Right lobe of liver (tissue), 6 donors: ENCODE data around the gene PTPRN2. TPM values are rescaled to one million over a fixed set of nuclear protein-coding genes. Genes with fewer than 3 reads are reported as not detected.

Experiments used
- ATAC-seq, 4 donors: fragments of 200-7000 bp; cut with Tn5 transposase; one replicate each; pipeline ENCODE4 v1.9.1; 2020; ENCODE audit warnings: mild to moderate bottlenecking in 4 of 4, moderate library complexity in 4 of 4
- DNase-seq, 3 donors: peaks; one replicate each; pipeline ENCODE4 v3.0.0-alpha.2; 2020
- H3K27ac ChIP-seq, 3 donors: fragments of 200-600 bp; one replicate each; pipeline ENCODE4 v1.8.0; 2022
- H3K27me3 ChIP-seq, 2 donors: fragments of 200-600 bp; one replicate each; pipeline ENCODE4 v1.8.0; 2022
- H3K36me3 ChIP-seq, 4 donors: fragments of 200-600 bp; sonication (generic) in 1 of 4; one replicate each; pipeline versions ENCODE4 v1.5.1 to v1.8.0; 2017 to 2022; ENCODE audit warnings: control low read depth in 1 of 4
- H3K4me1 ChIP-seq, 4 donors: fragments of 200-600 bp; sonication (generic) in 1 of 4; one replicate each; pipeline versions ENCODE4 v1.5.1 to v1.8.0; 2017 to 2022; ENCODE audit warnings: control low read depth in 1 of 4
- H3K4me3 ChIP-seq, 3 donors: fragments of 200-600 bp; one replicate each; pipeline ENCODE4 v1.8.0; 2022
- H3K9me3 ChIP-seq, 4 donors: fragments of 200-600 bp; sonication (generic) in 1 of 4; one replicate each; pipeline versions ENCODE4 v1.5.1 to v1.8.0; 2017 to 2022; ENCODE audit warnings: control low read depth in 1 of 4
- CTCF ChIP-seq, 4 donors: fragments of 200-600 bp in 3 of 4; fragments of 450-650 bp in 1 of 4; IDR thresholded peaks; one replicate each; pipeline versions ENCODE4 v1.5.1 to v1.8.0; 2016 to 2022; ENCODE audit warnings: antibody characterized with exemption in 4 of 4, mild to moderate bottlenecking in 2 of 4
- POLR2A ChIP-seq: fragments of 450-650 bp; IDR thresholded peaks from one replicate; pipeline ENCODE4 v1.6.1; 2017; ENCODE audit warnings: antibody characterized with exemption, mild to moderate bottlenecking
- WGBS: methylation state at CpG from one replicate; pipeline ENCODE4 v1.1.6; 2018; ENCODE audit warnings: low coverage, low lambda C conversion rate; ENCODE audit not compliant: insufficient coverage; ENCODE audit errors: missing lambda C conversion rate; 5-methylcytosine and 5-hydroxymethylcytosine counted together
- intact Hi-C, 2 donors: fragments of 100-400 bp; cut with DNase I; formaldehyde crosslinking; loops; one replicate each; pipeline versions ENCODE4 v1.11.2 to v1.14.1; 2022
- total RNA-seq, 6 experiments: library from RNA; depleted of rRNA in 2 of 6; stranded (reverse); fragments of >200 nt in 2 of 6; fragmentation: NEBNext Ultra II Directional in 3 of 6; extraction: Animal tissue kit (Norgen Biotek cat#: 25700) in 3 of 6; gene quantifications; one replicate each; pipeline versions ENCODE4 v1.1.0 to v1.2.4, GENCODE V29; 2016 to 2023
- donor health status: DM: no; HTN: yes; CAD: no.
- donor health status: DM: no; HTN: no; CAD: no.
- donor health status: DM: no; HTN: no; CAD: no.
- donor health status: DM: no; HTN: yes; CAD: no.
- donor health status: DM: no; HTN: yes; CAD: no.

PTPRN2 gene
- total RNA-seq, 6 experiments from 2014 or later, result 0.15 to 0.87 (median 0.67) TPM

- Histone ChIP-seq H3K27me3 (no peaks in the 10 kb centered on the region), H3K36me3 (no peaks in the 10 kb centered on the region), H3K9me3 (no peaks in the 10 kb centered on the region), H3K4me1 (no peaks in the 10 kb centered on the region), H3K4me3 (no peak overlapping the region), H3K27ac (no peak overlapping the region)
- intact Hi-C loops, result no loop called here
- 40% methylated on average over 1 of the region's 34 CpGs for WGBS
- DNase-seq (no peak), ATAC-seq (no peak)
- TF ChIP-seq POLR2A (no peak), CTCF (IDR thresholded peaks at IDR 0.05) (no peak)
These were observed 999.6 kb downstream of the PTPRN2 start for GRCh38 chr7:157587805-157588560.

- no peaks in the 10 kb centered on the region for H3K9me3 ChIP-seq
- intact Hi-C loops, result no loop called here
- H3K36me3 ChIP-seq, result no peaks in the 10 kb centered on the region
- WGBS, result 63% methylated on average over 4 of the region's 12 CpGs
- no peak for ATAC-seq
- TF ChIP-seq CTCF (IDR thresholded peaks at IDR 0.05) (no peak), POLR2A (no peak)
- DNase-seq, result no peak
- H3K27me3 ChIP-seq, result no peaks in the 10 kb centered on the region
- no peaks in the 10 kb centered on the region for H3K4me1 ChIP-seq
- H3K27ac ChIP-seq, result no peak overlapping the region
- H3K4me3 ChIP-seq, result no peak overlapping the region
These were observed 1000.4 kb downstream of the PTPRN2 start for GRCh38 chr7:157587051-157587804.

GRCh38 chr7:157586426-157586955 lies 1001.1 kb downstream of the PTPRN2 start:
- no peak overlapping the region for H3K4me3 ChIP-seq
- DNase-seq (no peak), ATAC-seq (peak in 1 of 4 donors; percentile 7)
- H3K4me1 ChIP-seq, result no peaks in the 10 kb centered on the region
- no peaks in the 10 kb centered on the region for H3K27me3 ChIP-seq
- intact Hi-C loops, result no loop called here
- 51% methylated on average over 4 of the region's 15 CpGs for WGBS
- H3K9me3 ChIP-seq, result no peaks in the 10 kb centered on the region
- H3K36me3 ChIP-seq, result no peaks in the 10 kb centered on the region
- no peak overlapping the region for H3K27ac ChIP-seq
- TF ChIP-seq CTCF (IDR thresholded peaks at IDR 0.05) (no peak), POLR2A (no peak)

- no peak for TF ChIP-seq POLR2A
- TF ChIP-seq CTCF (IDR thresholded peaks at IDR 0.05), result no peak
- ATAC-seq, result peak; percentile 63 to 92 (median 70)
- no peaks in the 10 kb centered on the region for H3K27me3 ChIP-seq
- 63% methylated on average over 11 of the region's 21 CpGs for WGBS
- no peaks in the 10 kb centered on the region for H3K4me1 ChIP-seq
- no peak overlapping the region for H3K27ac ChIP-seq
- H3K9me3 ChIP-seq, result no peaks in the 10 kb centered on the region
- DNase-seq, result no peak
- intact Hi-C loops, result no loop called here
- no peaks in the 10 kb centered on the region for H3K36me3 ChIP-seq
- H3K4me3 ChIP-seq, result no peak overlapping the region
These were observed 1002.3 kb downstream of the PTPRN2 start for GRCh38 chr7:157585113-157585861.
